ENCODE results near the gene GPR171.
A peak's percentile ranks its signal among the peaks of the same experiment; 100 is the strongest.

DNA sequence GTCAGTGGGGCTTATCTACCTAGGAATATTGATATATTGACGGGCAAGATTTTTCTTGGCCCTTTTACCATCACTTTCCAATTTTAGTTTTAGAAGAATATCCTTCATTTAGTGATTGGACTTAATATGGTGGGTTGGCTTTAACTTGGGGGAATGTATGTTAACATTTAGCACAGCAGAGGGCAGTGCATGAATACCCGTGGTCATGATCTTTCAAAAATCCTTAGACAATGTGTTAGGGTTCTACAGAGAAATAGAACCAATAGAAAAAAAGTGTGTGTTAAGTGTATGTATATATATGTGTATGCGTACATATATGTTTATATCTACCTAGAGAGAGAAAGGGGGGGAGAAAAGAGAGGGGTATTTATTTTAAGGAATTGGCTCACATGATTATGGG lies 36.9 kb downstream of the GPR171 start:
- TF ChIP-seq CTCF (IDR thresholded peaks at IDR 0.05) (peak; percentile 32), EZH2phosphoT487 (IDR thresholded peaks at IDR 0.05) (no peak), EZH2 (IDR thresholded peaks at IDR 0.05) (no peak)
